HEK293T (cell line): Measurements from ENCODE around the gene PPFIA2.

Experiments used
- CTCF ChIA-PET: fragments of 350-600 bp; formaldehyde crosslinking; extraction: SDS; loops from one replicate; lab custom pipeline; 2021; ENCODE audit warnings: antibody characterized with exemption, inconsistent platforms; lab: Yijun Ruan, JAX
- POLR2A ChIA-PET: fragments of 350-600 bp; formaldehyde crosslinking; extraction: SDS; loops from one replicate; lab custom pipeline; 2020; ENCODE audit warnings: antibody characterized with exemption, inconsistent platforms; lab: Yijun Ruan, JAX
- DNase-seq: peaks from one replicate; pipeline ENCODE4 v3.0.0; 2012; ENCODE audit warnings: mixed read lengths; ENCODE audit errors: extremely low spot score
- ARNT ChIP-seq: fragments of 450-650 bp; IDR thresholded peaks from 2 replicates; pipeline ENCODE4 v1.6.1; 2017; ENCODE audit warnings: mild to moderate bottlenecking
- BHLHE40 ChIP-seq: fragments of 450-650 bp; IDR thresholded peaks from 2 replicates; pipeline ENCODE4 v1.6.1; 2016; ENCODE audit warnings: mild to moderate bottlenecking, moderate library complexity, borderline replicate concordance
- CTBP1 ChIP-seq: fragments of 450-650 bp; IDR thresholded peaks from 2 replicates; pipeline ENCODE4 v1.6.1; 2016; ENCODE audit warnings: borderline replicate concordance
- ELF4 ChIP-seq: fragments of 450-650 bp; IDR thresholded peaks from 2 replicates; pipeline ENCODE4 v1.6.1; 2017; ENCODE audit warnings: antibody characterized with exemption
- FOXA1 ChIP-seq: fragments of 450-650 bp; IDR thresholded peaks from 2 replicates; pipeline ENCODE4 v1.6.1; 2016; ENCODE audit warnings: mild to moderate bottlenecking
- FOXK2 ChIP-seq: fragments of 450-650 bp; IDR thresholded peaks from 2 replicates; pipeline ENCODE4 v1.6.1; 2016; ENCODE audit warnings: mild to moderate bottlenecking
- FOXM1 ChIP-seq: fragments of 450-650 bp; IDR thresholded peaks from 2 replicates; pipeline ENCODE4 v1.6.1; 2017; ENCODE audit warnings: mild to moderate bottlenecking, borderline replicate concordance
- HDGF ChIP-seq: fragments of 450-650 bp; IDR thresholded peaks from 2 replicates; pipeline ENCODE4 v1.6.1; 2017; ENCODE audit warnings: antibody characterized with exemption, borderline replicate concordance
- L3MBTL2 ChIP-seq: fragments of 450-650 bp; conservative IDR thresholded peaks from 2 replicates; pipeline ENCODE4 v1.6.1; 2016; ENCODE audit warnings: mild to moderate bottlenecking
- LEF1 ChIP-seq: fragments of 450-650 bp; IDR thresholded peaks from 2 replicates; pipeline ENCODE4 v1.6.1; 2017; ENCODE audit warnings: mild to moderate bottlenecking, borderline replicate concordance
- NFRKB ChIP-seq: fragments of 450-650 bp; IDR thresholded peaks from 2 replicates; pipeline ENCODE4 v1.6.1; 2016; ENCODE audit warnings: mild to moderate bottlenecking, moderate library complexity
- SP1 ChIP-seq: fragments of 450-650 bp; IDR thresholded peaks from 2 replicates; pipeline ENCODE4 v1.6.1; 2017
- SUZ12 ChIP-seq: fragments of 450-650 bp; IDR thresholded peaks from 2 replicates; pipeline ENCODE4 v1.6.1; 2016; ENCODE audit warnings: mild to moderate bottlenecking
- TARDBP ChIP-seq: fragments of 450-650 bp; IDR thresholded peaks from 2 replicates; pipeline ENCODE4 v1.6.1; 2016
- ZNF384 ChIP-seq: fragments of 450-650 bp; IDR thresholded peaks from 2 replicates; pipeline ENCODE4 v1.6.1; 2016
- TF ChIP-seq, protein P1 (sequence below): fragments of 450-650 bp; IDR thresholded peaks from 2 replicates; pipeline ENCODE4 v1.6.1; 2016

Gene PPFIA2

GRCh38 chr12:81354327-81354932 lies 404.7 kb downstream of the PPFIA2 start:
- DNase-seq = no peak
- TF ChIP-seq SP1 = no peak
- TF ChIP-seq BHLHE40 = no peak
- TF ChIP-seq, protein P1, sequence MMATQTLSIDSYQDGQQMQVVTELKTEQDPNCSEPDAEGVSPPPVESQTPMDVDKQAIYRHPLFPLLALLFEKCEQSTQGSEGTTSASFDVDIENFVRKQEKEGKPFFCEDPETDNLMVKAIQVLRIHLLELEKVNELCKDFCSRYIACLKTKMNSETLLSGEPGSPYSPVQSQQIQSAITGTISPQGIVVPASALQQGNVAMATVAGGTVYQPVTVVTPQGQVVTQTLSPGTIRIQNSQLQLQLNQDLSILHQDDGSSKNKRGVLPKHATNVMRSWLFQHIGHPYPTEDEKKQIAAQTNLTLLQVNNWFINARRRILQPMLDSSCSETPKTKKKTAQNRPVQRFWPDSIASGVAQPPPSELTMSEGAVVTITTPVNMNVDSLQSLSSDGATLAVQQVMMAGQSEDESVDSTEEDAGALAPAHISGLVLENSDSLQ = no peak
- no peak for TF ChIP-seq FOXM1
- no peak for TF ChIP-seq HDGF
- TF ChIP-seq ZNF384 = no peak
- TF ChIP-seq CTBP1 = no peak
- TF ChIP-seq SUZ12 = no peak
- no peak for TF ChIP-seq NFRKB
- TF ChIP-seq L3MBTL2 = no peak
- TF ChIP-seq FOXA1 = no peak
- TF ChIP-seq ELF4 = no peak
- no peak for TF ChIP-seq TARDBP
- TF ChIP-seq LEF1 = no peak
- TF ChIP-seq ARNT = no peak
- TF ChIP-seq FOXK2 = no peak
- POLR2A ChIA-PET = no interaction called here
- CTCF ChIA-PET = no interaction called here

GRCh38 chr12:81350309-81350708 lies 408.8 kb downstream of the PPFIA2 start:
- CTCF ChIA-PET = no interaction called here
- POLR2A ChIA-PET = no interaction called here

GRCh38 chr12:81347404-81347803 lies 411.7 kb downstream of the PPFIA2 start:
- DNase-seq = no peak
- CTCF ChIA-PET = interaction anchor here (0.5 kb wide), 1 partner anchor 25 kb away, joined by 4 read pairs; no protein-coding TSS in a partner anchor
- TF ChIP-seq FOXA1 = no peak
- TF ChIP-seq ARNT = no peak
- TF ChIP-seq SUZ12 = no peak
- TF ChIP-seq FOXM1 = no peak
- no peak for TF ChIP-seq FOXK2
- TF ChIP-seq ZNF384 = no peak
- TF ChIP-seq LEF1 = no peak
- TF ChIP-seq, protein P1 = no peak
- no peak for TF ChIP-seq ELF4
- TF ChIP-seq CTBP1 = no peak
- no peak for TF ChIP-seq NFRKB
- no peak for TF ChIP-seq TARDBP
- POLR2A ChIA-PET = no interaction called here

More at GRCh38 chr12:81350309-81350708, 408.8 kb downstream of the PPFIA2 start:
- no peak for DNase-seq
- TF ChIP-seq SUZ12 (no peak), FOXA1 (no peak), SP1 (no peak), L3MBTL2 (no peak), ZNF384 (no peak), CTBP1 (no peak), BHLHE40 (no peak), TARDBP (no peak), FOXM1 (no peak), FOXK2 (no peak), ELF4 (no peak), HDGF (no peak)
- TF ChIP-seq, protein P1 = no peak

DNA sequence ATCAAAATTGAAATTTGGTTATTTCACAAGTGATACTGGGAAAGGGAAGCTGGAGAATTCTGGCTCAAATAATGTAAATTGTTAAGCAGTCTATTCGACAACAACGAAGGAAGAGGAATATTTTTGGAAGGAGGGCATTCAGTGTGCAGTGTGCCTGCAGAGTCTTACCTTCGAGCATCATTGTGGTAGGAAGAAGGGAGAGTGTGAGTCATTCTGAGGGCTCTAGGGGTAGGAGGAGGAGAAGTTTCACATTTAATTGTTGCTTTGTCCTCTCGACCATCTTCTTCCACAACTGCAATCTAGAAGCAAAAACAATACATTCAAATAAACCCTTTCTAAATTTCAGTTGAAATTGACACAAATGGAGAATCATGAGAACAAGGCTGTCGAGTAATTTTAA lies 418.2 kb downstream of the PPFIA2 start:
- POLR2A ChIA-PET = no interaction called here
- TF ChIP-seq LEF1 (no peak), HDGF (no peak), ELF4 (no peak), CTBP1 (no peak), FOXA1 (no peak), NFRKB (no peak), TARDBP (no peak), FOXM1 (no peak), SP1 (no peak), FOXK2 (no peak)
- CTCF ChIA-PET = no interaction called here
- no peak for DNase-seq

- TF ChIP-seq SUZ12 (no peak), LEF1 (no peak), FOXK2 (no peak), CTBP1 (no peak), ARNT (no peak), ELF4 (no peak), HDGF (no peak), ZNF384 (no peak), FOXA1 (no peak), NFRKB (no peak)
- TF ChIP-seq, protein P1 = no peak
- CTCF ChIA-PET = interaction anchor here (0.8 kb wide), 1 partner anchor 10 kb away, joined by 4 read pairs; no protein-coding TSS in a partner anchor
- POLR2A ChIA-PET = no interaction called here
- DNase-seq = no peak
Measured at GRCh38 chr12:81339071-81339470, 420.1 kb downstream of the PPFIA2 start.

DNA sequence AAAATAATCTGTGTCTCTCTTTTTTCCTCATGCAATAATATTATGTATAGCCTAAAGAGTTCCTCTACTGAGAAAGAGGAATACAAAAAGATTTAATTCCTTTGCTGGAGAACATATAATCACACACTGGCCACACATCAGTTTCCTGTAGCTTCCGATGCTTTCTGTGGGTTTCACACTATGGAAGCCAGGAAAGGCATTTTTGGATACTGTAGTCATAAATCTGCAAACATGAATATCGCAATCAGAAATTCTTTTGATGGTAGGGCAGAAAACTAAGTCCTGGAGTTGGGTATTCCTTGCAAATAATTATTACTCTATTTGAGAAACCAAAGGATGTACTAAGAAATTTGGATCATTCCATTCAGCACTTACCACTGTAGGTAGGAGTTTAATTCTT lies 421.3 kb downstream of the PPFIA2 start:
- ChIA-PET CTCF (no interaction called here), POLR2A (no interaction called here)
- no peak for DNase-seq
- TF ChIP-seq CTBP1 (no peak), ZNF384 (no peak), BHLHE40 (no peak), ARNT (no peak), TARDBP (no peak), ELF4 (no peak), LEF1 (no peak), FOXK2 (no peak), HDGF (no peak)
